NCI-H2227 (cell line): ENCODE data around the gene PTPRB.

Experiments
- DNase-seq: peaks from one replicate; lab custom pipeline; 2025; ENCODE audit not compliant: unreplicated experiment; lab: John Stamatoyannopoulos, UW

Gene PTPRB

DNA sequence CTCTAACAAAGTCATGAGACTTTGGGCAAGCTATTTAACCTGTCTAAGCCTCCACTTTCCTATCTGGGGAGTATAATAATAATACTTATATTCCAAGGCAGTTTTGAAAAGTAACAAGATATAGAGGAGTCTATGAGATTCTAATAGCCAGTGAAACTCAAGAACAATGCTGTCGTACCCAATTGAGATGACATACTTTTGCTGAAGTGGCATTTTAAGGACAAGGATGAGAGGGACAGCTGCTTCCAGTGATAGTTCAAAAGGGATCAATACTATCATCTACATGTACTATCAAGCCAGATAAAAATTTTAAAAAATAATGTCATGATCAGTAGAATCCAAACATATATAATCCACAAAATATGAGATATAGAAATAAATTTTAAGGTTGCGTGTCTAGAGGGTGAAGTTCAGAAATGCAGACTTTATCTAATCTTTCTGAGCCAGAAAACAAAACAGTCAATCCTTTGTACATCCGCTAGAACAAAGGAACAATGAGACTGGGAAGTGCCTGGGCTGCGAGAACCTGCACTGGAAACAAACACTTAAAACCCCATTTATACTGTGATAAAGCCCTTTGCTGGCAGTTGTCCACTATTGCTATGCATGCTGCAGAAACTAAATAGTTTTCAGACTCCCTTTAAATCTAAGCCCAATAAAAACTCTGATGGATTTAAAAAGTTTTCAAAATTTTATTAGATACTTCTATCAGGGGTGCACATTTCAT, 38.6 kb downstream of the PTPRB start:
- DNase-seq, result no peak

DNA sequence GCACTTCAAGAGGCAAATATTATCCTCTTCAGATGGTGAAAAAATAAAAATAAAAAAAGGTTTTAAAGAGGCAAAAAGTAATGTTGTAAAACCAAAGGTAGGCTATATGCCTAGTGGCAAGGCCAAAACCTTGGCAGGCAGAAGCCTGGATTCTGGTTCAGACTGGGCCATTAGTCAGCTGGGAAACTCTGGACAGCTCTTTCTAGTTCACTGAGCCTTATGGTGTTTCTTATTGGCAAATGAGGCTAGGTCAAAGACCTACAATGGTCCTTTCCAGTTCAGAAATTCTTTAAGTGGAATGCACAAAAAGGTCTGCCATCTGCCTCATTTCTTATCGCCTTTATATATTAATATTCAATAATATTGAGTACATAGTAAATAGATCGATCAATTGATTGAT, 44.6 kb downstream of the PTPRB start:
- DNase-seq, result no peak

DNA sequence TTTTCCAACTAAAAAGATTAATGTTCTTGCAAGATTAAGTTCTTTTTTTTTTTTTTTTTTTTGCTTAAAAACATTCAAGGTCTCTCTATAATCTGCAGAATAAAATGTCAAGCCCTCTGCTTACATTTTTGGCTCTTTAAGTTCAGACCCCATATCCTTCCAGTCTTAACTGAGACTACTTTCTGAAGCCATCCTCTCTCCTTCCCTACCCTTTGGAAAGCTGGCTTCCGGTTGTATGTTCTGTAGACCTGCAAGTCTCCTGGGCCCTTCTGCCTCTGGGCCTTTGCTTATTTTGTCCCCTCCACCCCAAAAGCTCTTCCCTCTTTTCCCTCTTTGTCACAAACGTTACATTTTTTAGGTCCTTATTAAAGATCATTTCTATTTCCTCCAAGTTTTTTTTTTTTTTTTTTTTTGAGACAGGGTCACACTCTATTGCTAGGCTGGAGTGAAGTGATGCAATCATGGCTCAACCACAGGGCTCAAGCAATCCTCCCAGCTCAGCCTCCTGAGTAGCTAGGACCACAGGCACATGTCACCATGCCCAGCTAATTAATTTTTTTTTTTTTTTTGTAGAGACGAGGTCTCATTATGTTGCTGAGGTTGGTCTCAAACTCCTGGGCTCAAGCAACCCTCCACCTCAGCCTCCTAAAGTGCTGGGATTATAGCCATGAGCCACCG, 46.5 kb downstream of the PTPRB start:
- DNase-seq, result no peak

DNA sequence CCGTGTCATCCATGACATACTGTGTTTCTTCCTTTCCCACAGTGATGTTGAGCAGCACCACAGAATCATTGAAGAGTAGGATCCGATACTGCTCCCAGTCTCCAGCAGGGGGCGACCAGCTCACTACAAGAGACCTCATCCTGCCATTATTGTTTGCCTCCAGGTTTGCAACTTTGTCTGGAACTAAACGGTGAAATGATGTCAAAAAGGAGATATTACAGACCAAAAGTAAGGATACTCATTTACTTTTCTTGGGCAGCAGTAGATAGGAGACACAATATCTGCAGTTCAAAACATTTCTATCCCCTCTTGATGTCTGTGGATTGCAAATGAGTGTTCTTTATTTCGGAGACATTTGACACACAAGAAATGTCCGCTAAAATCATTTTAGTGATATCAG, 47.2 kb downstream of the PTPRB start:
- DNase-seq, result peak; percentile 75

DNA sequence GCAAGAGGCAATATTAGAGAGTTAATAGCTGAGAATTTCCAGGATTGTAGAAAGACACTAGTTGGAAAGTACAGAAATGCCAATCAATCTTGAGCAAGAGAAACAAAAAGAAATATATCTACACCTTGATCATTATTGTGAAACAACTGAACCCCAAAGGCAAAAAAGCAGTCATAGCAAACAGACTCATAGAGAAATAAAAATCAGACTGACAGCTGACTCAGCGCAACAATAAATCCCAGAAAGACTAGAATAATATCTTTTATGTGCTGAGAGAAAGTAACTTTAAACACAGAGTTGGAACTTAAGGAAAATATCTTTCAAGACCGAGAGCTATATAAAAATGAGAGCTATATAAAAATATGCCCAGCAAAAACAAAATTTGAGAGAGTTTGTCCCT, 52.9 kb downstream of the PTPRB start:
- DNase-seq, result no peak

DNA sequence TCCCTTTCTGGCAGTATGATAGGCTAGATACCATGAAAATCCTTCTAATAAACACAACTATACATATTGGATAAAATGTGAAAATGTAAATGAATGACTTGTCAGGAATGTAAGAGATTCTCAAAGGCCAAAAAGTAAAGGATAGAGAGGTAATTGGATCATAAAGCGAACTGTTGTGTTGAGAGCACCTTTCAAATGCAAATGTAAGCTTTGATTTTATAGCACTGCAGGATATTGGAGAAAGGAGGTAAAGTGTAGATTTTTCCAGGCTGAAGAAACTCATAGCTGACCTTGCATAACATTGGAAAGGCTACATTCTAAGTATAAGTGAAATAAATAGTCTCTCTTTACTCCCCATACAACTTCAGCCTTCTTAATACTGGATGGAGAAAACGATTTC, 54.0 kb downstream of the PTPRB start:
- no peak for DNase-seq

DNA sequence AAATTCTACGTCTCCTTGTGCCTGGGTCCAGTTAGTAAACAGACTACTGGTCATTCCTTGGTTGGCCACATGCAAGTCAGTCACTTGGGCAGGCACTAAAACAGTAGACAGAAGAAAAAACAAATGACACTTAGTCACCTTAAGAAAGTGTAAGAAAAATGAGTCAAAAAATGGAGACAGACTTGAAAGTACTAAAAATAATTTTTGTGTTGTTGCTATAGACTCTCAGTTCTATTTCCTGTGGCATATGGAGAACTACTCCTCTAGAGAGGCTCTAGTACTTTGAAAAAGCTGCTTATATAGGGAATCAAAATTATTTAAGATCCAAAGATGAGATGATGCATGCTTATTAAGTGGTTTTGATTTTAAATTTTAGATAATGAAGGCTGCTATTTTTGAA, 56.0 kb downstream of the PTPRB start:
- DNase-seq, result no peak

DNA sequence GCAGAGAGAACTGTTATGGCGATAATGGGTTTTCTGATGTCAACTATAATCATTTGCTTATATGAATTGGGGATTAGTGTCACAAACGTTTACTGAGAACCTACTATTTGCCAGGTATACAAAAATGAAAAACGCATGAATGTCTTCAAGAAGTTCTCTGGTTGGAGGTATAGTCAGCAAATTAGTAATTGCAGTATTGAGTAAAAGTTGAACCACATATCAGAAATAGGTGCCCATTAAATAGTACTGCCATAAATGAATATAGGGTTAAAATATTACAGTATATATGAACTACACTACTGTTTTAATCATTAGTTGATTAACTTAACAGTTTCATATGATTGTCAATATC, 60.0 kb downstream of the PTPRB start:
- no peak for DNase-seq

DNA sequence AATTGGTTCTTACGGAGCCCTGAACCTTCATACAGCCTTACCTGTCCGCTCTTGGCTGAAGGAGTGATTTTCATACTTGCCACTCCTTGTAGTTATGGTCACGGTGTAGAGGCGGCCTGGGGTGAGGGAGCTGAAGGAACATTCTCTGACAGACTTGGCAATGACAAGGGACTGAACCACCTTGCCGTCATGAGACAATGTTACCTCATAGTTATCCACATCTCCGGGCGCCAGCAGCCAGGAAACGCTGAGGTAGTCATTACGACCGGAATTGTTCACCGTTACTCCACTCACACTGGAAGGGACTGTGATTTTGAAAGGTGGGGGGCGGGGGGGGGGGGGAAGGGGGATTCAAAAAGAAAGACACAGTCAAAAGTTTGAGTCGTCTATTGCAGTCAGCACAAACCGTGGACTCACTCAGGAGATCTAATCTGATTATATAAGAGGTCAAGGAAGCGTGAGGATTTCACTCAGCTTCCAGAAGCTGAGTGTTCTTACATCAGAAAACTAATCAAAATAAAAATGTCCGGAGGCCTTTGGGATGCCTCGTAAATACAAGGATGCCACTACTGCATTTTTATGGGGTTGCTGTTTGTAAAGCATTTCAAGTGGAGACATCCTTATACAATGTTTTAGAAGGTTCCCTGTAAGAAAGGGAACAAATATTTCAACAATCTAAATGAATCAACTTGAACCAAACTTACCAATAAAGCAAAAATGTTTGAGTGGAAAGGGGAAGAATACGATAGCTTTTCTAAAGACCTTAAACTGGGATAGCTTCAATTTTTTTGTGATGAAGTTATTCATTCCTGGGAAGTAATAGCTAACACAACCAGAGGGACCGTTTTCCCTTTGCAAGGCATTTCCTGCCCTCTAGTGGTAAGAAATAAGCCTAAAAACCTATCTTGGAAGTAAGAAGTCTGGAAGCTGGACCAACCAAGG, 60.6 kb downstream of the PTPRB start:
- peak; percentile 88 for DNase-seq

DNA sequence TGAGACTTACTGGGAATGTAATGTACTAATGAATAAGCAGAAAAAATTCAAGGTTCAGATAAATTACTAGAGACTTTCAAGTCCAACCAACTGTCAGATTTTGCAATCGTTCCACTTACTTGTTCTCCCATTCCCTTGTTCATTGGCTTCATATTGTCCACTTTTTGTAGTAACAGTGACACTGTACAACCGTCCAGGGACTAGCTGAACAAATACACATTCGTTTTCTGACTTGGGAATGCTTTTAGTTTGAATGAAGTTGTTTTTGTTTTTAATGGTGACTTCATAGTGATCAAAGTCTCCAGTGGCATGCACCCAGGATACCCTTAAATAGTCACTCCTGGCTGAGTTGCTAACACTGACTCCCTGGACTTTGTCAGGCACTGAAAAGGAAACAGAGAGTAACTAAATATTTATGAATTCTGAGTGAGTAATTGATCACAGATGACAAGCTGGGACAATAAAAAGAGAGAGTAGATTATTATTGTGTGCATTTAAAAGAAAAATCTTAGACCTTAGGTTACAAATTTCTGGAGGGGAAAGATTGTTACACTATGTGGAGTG, 65.4 kb downstream of the PTPRB start:
- no peak for DNase-seq

DNA sequence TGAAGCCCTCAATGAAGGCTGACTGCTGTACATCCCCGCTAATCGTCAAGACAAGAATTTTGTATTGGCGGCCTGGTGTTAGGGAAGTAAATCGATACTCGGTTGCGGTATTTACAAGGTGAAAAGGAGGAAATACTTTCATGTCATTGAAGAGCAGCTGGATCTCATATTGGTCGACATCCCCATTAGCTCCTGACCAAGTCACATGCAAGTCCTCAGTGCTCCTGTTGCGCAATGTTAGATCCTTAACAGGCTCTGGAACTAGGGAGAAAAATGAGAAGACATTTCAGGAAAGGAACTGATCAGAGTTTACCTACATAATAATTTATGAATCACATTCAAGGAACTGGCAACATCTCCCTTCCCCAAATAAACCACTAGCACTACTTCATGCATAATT, 66.2 kb downstream of the PTPRB start:
- no peak for DNase-seq

DNA sequence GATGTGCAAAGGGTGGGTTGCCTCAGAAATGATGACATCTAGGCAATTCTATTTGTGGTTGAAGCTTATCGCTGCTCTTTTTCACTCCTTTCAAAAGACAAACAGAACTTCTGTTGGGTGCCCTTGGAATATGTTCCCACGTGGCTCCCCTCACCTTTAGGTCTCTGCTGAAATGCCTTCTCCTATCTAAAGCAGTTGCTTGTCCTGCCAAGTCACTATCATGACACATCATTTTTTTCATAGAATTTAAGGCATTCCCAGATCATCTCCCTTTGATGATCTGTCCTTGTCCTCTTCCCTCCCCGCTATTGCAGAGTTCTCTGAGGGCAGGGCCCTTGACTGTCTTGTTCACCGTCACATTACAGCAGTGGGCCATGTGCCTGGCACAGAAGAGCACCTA, 75.7 kb downstream of the PTPRB start:
- no peak for DNase-seq

DNA sequence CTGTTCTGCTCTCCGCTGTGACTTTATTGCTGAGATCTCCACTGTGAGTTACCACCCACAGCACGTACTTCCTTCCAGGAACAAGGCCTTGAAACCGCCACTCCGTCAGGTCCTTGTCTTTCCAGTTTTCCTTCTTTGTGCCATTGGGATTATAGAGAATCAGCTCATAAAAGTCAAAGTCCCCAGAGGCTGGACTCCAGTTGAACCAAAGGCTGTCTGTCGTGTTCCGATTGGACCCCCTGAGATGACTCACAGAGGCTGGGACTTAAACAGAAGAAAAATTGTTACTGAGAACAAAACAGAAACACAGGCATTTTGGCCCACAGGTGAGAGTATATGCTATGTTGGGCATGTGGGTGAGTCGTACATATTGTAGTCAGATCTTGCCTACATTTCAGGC, 76.6 kb downstream of the PTPRB start:
- no peak for DNase-seq

DNA sequence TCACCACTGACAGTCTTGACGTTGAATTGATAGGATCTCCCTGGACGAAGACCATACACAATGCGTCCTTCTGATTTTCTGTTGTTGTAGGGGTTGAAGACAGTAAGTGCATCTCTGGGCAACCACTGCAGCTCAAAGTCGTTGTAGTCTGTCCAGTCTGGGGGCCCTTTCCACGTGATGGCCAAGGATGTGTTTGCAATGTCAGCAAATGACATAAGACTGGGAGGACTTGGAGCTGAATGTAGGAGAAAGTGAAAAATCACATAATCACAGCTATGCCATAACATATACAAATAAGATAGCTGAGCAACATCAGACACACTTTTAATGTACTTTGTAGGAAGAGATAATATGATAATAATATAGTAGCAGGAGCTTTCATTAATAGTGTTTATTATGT, 77.8 kb downstream of the PTPRB start:
- DNase-seq, result no peak

DNA sequence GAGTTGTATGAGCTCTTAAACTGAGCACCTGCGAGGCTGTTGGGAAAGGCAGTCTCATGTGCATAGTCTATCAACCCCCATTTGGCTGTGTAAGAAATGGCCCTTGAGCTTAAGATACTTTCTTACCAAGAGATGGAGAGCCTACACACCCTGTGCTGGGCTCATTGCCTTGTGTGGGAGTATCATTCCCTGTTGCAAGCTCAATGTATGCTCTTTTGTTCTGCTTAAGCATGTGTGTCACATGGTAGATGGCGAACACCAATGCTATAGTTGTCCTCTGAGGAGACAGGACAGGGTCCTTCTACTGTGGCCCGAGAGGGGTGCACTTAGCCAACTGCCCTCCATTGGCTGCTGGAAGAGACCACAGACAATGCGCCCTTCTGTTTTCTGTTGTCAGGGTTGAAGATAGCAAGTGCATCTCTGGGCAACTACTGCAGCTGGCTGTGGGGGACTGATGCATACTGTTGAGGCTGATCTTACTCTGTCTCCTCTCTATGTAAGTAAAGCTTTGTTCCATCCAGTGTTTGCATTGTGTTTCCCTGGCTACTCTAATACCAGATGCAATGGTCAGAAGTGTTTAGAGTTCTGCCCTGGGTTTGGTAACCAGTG, 79.5 kb downstream of the PTPRB start:
- DNase-seq, result no peak

DNA sequence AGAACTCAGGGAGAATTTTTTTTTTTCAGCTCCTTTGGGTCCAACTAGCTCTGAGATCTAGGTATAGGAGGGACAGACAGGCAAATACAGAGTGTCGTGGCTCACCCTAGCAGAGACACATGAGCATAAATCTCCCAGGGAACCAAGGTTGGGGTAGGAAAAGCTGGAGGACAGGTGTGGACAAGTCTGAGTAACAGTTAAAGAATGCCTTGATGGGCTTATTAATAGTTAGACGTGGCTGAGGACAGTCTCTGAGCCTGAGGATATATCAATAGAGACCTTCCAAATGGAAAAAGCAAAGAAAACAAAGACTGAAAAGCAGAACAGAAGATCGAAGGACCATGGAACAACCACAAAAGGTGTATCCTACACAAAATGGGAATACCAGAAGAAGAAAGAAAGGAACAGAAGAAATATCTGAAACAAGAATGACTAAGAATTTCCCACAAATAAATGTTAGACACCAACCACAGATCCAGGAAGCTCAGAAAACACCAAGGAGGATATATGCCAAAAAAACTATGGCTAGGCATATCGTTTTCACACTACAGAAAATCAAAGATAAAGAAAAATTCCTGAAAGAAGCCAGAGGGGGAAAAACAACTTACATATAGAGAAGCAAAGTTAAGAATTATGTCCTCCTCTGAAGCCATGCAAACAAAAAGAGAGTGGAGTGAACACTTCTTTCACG, 80.9 kb downstream of the PTPRB start:
- no peak for DNase-seq

DNA sequence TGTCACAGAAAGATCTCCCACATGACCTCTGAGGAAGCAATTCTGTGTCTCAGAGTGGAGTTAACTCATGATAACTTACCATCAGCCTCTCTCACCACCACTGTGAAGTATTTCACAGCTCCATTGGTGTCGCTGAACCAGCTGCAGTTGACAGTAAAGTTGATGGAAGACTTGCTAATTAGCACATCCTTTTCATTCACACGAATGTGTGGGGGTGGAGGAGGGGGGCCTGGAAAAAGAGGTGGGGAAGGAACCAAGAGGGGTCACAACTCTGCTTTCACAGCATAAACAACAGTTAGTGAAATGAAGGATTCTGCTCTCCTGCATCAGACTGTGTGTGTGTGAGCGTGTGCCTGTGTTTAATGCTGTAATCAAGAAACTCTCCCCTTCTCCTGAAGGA, 82.1 kb downstream of the PTPRB start:
- DNase-seq, result no peak

DNA sequence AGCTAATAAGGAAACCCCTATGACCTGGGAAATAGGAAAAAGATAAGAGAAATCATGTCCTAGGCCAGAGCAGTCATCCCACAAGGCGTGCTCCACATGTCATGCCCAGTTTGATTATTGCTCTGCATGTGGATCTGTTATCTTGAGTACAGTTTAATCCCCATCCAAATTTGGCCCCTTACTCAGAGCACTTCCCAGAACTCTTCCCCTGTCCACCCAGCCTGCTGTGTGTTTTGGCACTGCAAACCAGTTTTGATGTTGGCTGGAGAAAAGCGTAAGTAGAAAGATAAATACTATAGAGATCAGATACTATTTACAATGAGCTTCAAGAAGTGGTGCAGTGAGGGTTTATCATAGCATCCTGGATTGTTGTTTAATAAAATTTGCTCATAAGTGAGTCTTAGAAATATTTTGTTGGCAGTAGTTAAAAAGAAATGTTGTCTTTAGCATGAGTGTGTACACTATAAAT, 83.8 kb downstream of the PTPRB start:
- no peak for DNase-seq

DNA sequence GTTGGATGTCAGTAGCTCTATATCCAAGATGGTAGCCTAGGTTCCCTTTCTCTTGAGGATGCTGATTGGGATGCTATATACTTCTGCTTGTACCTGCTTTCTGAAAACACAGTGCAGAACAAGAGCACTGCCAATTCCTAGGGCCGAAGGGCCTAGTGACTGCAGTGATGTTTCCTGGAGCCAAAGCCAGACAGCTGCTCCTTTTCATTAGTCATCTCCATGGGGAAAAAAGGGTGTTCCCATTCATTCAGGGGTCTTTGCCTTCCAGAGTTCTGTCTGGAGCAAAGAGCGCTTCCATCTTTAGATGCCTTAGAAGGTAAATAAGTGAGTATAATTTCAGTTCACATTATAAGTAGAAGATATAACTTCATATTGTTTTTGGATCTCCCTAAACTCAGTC, 85.5 kb downstream of the PTPRB start:
- DNase-seq, result no peak

DNA sequence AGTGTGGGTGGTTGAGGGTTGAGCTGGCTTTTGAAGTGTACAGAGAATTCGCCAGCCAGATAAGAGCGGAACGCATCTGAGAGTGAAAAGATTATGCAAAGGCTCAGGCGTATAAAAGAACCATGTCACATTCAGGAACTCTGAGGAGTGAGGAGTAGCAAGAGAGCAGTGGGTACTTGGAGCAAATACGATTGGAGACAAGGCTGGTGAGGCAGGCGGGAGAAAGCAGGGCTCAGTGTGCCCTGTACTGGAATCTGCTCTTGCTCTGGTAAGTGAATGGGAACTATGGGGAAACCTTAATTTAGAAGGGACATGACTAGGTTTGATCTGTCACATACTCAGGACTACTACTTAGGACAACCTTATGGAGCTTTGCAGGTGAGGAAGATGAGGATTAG, 87.0 kb downstream of the PTPRB start:
- DNase-seq, result no peak
